Lower lobe of right lung (tissue), 2 donors: ENCODE data around the gene ITGB7. TPM values are rescaled to one million over a fixed set of nuclear protein-coding genes. Genes with fewer than 3 reads are reported as not detected.

Experiments used
- ATAC-seq, 2 donors: fragments of 200-7000 bp; cut with Tn5 transposase; one replicate each; pipeline ENCODE4 v1.9.1; 2020 to 2022; ENCODE audit warnings: mild to moderate bottlenecking in 2 of 2, moderate library complexity in 2 of 2
- DNase-seq: peaks from one replicate; pipeline ENCODE4 v3.0.0-alpha.2; 2020
- H3K27ac ChIP-seq: fragments of 200-600 bp; one replicate; pipeline ENCODE4 v1.8.0; 2022
- H3K27me3 ChIP-seq: fragments of 200-600 bp; one replicate; pipeline ENCODE4 v1.8.0; 2022; ENCODE audit warnings: low read depth
- H3K36me3 ChIP-seq: fragments of 200-600 bp; one replicate; pipeline ENCODE4 v1.8.0; 2022; ENCODE audit warnings: mild to moderate bottlenecking
- H3K4me1 ChIP-seq: fragments of 200-600 bp; one replicate; pipeline ENCODE4 v1.8.0; 2022
- H3K4me3 ChIP-seq: fragments of 200-600 bp; one replicate; pipeline ENCODE4 v1.8.0; 2022; ENCODE audit warnings: mild to moderate bottlenecking
- H3K9me3 ChIP-seq: fragments of 200-600 bp; one replicate; pipeline ENCODE4 v1.8.0; 2022
- intact Hi-C: fragments of 100-400 bp; cut with DNase I; formaldehyde crosslinking; loops from one replicate; pipeline ENCODE4 v1.11.0; 2022
- total RNA-seq: library from RNA; stranded (reverse); fragmentation: NEBNext Ultra II Directional; extraction: Animal tissue kit (Norgen Biotek cat#: 25700); gene quantifications from one replicate; pipeline ENCODE4 v1.2.1, GENCODE V29; 2021
- TF ChIP-seq, protein P1 (sequence below): fragments of 200-600 bp; IDR thresholded peaks from one replicate; pipeline ENCODE4 v1.8.0; 2022; ENCODE audit warnings: antibody characterized with exemption, mild to moderate bottlenecking
- donor health status: DM: no; HTN: yes; CAD: no; lungs with severe emphysema.

Gene ITGB7
- total RNA-seq, 1 donor from 2014 or later: 9.7 TPM

DNA sequence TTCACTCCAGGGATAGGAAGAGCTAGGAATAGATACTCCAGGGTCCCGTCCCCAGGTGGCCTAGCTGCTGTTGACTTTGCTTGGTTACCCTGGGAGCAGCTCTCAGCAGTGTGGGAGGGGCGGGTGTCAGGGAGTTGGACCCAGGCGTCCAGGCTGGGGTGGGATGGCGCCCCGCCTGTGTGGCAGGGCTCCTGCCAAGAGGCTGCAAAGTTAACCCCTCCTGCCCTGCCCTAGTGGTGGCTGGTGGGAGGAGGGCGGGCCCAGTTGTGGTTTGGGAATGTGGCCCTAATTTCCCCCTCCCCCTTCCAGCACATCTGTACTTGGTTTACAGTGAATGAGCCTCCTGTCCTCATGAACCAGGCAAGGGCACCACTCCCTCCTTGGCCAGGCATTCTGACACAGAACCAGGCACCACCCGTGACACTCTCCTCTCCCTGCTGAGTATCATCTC lies 26.6 kb upstream of the ITGB7 start:
- H3K36me3 ChIP-seq: no peaks in the 10 kb centered on the region
- TF ChIP-seq, protein P1, sequence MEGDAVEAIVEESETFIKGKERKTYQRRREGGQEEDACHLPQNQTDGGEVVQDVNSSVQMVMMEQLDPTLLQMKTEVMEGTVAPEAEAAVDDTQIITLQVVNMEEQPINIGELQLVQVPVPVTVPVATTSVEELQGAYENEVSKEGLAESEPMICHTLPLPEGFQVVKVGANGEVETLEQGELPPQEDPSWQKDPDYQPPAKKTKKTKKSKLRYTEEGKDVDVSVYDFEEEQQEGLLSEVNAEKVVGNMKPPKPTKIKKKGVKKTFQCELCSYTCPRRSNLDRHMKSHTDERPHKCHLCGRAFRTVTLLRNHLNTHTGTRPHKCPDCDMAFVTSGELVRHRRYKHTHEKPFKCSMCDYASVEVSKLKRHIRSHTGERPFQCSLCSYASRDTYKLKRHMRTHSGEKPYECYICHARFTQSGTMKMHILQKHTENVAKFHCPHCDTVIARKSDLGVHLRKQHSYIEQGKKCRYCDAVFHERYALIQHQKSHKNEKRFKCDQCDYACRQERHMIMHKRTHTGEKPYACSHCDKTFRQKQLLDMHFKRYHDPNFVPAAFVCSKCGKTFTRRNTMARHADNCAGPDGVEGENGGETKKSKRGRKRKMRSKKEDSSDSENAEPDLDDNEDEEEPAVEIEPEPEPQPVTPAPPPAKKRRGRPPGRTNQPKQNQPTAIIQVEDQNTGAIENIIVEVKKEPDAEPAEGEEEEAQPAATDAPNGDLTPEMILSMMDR: no peak
- no peak for ATAC-seq
- intact Hi-C loops: no loop called here
- no peaks in the 10 kb centered on the region for H3K27me3 ChIP-seq
- no peaks in the 10 kb centered on the region for H3K9me3 ChIP-seq
- no peak overlapping the region for H3K4me3 ChIP-seq
- peaks cover 43% of the 10 kb centered on the region for H3K4me1 ChIP-seq
- H3K27ac ChIP-seq: peak overlapping the region; percentile 85
- DNase-seq: peak; percentile 46

GRCh38 chr12:53232646-53233461 lies 25.8 kb upstream of the ITGB7 start:
- peak overlapping the region; percentile 85 for H3K27ac ChIP-seq
- DNase-seq (peak; percentile 76), ATAC-seq (peak; percentile 63 to 64)
- TF ChIP-seq, protein P1: no peak
- peaks cover 43% of the 10 kb centered on the region for H3K4me1 ChIP-seq
- H3K36me3 ChIP-seq: no peaks in the 10 kb centered on the region
- H3K4me3 ChIP-seq: peak overlapping the region; percentile 77
- no peaks in the 10 kb centered on the region for H3K27me3 ChIP-seq
- no peaks in the 10 kb centered on the region for H3K9me3 ChIP-seq
- intact Hi-C loops: no loop called here

DNA sequence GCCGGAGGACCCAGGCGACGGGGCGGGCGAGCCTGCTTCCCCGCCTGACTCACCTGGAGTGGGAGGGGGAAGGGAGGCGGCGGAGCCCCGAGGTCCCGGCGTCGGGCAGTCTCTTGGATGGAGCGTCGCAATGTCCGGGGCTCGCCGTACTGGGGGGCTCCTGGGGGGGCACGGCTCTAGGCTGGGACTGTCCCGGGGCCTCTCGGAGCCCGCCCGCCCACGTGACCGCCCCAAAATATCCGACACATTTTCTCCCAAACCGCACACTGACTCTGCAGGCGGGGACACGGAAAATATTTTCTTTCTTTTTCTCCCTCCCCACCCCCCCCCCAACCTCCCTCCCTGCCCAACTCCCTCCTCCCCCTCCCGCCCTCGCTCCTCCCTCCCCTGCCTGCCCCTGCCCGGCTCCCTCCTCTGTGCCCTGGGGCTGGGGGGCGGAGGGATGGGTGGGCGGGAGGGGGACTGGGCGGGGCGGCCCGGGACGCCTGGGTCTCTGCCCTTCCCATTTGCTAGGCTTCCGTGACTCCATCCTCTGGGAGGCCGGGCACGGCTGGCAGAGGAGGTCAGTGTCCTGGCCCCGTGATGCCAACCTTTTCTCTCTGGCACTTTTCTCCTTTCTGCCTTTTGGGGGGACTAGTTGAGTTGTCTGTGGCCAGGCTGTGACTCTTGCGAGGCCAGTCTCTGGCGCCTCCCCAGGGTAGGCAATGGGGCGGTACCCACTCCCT lies 25.0 kb upstream of the ITGB7 start, which contains the start of gene RARG:
Gene RARG (minus strand): TSS at position 289 of the 725 bp plus-strand sequence. CDS start 4,664 bp downstream, outside the sequence.
- DNase-seq (peak; percentile 73), ATAC-seq (peak; percentile 84)
- intact Hi-C loops: no loop called here
- Histone ChIP-seq H3K4me3 (peak within 1 kb of the TSS; percentile 77), H3K9me3 (no peaks in the 10 kb centered on the region), H3K27me3 (no peaks in the 10 kb centered on the region), H3K27ac (peak within 1 kb of the TSS; percentile 85), H3K36me3 (peaks cover 6% of the 10 kb centered on the region), H3K4me1 (peaks cover 43% of the 10 kb centered on the region)
- TF ChIP-seq, protein P1: no peak

DNA sequence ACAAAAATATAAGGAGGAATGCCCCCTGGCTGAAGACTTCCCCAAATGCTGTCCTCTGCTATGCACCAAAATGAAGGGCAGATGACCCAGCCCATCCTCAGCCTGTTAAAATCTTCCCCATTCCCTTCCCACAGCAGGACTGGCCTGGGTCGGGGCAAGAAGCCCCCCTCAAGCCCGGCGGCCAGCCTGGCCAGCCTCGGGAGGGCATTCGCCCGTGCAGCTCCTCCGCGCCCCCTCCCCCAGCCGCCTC lies 24.5 kb upstream of the ITGB7 start:
- TF ChIP-seq, protein P1: no peak
- ATAC-seq (no peak), DNase-seq (no peak)
- Histone ChIP-seq H3K4me1 (peaks cover 43% of the 10 kb centered on the region), H3K9me3 (no peaks in the 10 kb centered on the region), H3K27me3 (no peaks in the 10 kb centered on the region), H3K4me3 (peak overlapping the region; percentile 77), H3K27ac (peak overlapping the region; percentile 85), H3K36me3 (peaks cover 7% of the 10 kb centered on the region)
- intact Hi-C loops: no loop called here

DNA sequence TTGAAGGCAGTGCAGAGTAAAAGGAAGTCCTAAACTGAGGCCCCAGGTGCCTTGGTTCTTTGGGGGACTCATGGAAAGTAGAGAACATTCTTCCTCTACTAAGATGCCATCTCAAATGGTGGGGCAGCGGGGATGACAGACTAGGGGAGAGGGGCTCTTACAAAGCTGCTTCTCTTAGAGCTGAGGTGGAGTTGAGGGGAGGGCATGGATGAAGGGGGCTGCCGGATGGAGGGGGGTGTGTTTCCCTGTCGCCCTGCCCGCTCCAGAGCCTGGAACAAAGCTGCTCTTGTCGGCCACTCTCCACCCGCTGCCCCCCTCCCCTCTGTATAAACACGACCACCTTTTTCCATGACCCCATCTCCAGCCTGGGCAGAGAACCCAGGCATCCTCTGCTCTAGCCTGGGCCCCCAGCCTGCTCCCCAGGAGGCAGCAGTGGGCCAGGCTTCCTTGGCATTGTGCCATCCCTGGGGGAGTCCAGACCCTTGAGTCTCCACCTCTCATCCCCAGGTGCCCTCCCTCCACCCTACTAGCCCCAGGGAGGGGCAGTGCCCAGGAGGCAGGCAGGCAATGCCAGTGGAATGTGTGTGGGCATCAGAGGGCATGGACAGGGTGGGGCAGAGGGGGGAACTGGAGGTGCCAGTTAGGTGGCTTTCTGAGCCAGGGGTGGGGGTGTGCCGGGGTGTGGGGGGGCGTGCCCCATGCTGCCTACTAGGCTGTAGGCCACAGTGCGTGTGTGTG lies 23.2 kb upstream of the ITGB7 start:
- H3K4me3 ChIP-seq: peak overlapping the region; percentile 21
- peaks cover 7% of the 10 kb centered on the region for H3K36me3 ChIP-seq
- intact Hi-C loops: no loop called here
- DNase-seq: peak; percentile 84
- peak; percentile 80 to 84 for ATAC-seq
- peak overlapping the region; percentile 53 for H3K27ac ChIP-seq
- no peaks in the 10 kb centered on the region for H3K27me3 ChIP-seq
- no peaks in the 10 kb centered on the region for H3K9me3 ChIP-seq
- TF ChIP-seq, protein P1: no peak
- peaks cover 53% of the 10 kb centered on the region for H3K4me1 ChIP-seq
